ENCODE data around the gene SEC16A.

SEC16A gene

GRCh38 chr9:136482793-136483588 is at the start of gene SEC16A:
SEC16A (minus strand) TSS chr9:136483040; CDS start chr9:136477615, 5,425 bp downstream.
- peak; percentile 97 for DNase-seq

DNA sequence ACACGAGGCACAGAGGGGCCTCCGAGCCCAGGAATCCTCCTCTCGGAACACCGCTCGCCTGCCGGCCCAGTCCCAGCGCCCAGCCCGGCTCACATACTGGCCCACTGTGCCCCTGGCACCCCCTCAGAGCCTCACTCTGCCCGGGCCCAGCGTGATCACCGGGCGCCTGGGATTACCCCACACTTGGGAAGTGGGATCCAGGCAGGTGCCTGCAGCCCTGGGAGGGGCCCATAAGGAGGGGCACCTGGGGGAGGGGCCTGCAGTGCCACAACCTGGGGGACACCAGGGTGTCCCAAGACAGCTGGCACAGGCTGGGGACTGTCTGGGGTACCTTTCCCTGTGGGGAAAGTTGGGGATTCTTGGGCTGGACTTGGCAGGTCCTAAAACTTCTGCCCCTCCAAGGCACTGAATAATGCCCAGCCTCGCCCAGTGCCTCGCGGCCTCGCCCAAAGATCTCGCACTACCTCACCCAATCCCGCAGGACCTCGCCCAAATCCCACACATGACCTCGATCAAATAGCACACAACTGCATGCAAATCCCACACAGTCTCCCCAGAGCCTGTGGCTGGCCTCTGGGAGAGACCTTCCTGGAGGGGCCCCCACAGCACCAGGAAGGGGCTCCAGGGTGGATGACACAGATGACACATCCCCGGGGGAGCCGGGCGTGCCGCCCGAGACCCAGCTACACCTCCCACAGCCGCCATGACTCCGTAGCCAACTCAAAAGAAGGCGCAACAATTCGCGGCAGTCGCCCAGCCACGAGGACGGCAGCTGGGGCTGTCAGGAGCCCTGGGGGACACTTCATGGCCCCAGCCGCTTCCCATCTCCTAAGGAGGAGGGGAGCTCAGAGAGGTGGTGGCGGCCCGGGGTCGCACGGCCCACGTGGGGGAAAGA is 49.3 kb upstream of the SEC16A start:
- no peak for DNase-seq

GRCh38 chr9:136531186-136531903 is 48.5 kb upstream of the SEC16A start:
- DNase-seq, result no peak

GRCh38 chr9:136530461-136531089 is 47.7 kb upstream of the SEC16A start:
- no peak for DNase-seq

DNA sequence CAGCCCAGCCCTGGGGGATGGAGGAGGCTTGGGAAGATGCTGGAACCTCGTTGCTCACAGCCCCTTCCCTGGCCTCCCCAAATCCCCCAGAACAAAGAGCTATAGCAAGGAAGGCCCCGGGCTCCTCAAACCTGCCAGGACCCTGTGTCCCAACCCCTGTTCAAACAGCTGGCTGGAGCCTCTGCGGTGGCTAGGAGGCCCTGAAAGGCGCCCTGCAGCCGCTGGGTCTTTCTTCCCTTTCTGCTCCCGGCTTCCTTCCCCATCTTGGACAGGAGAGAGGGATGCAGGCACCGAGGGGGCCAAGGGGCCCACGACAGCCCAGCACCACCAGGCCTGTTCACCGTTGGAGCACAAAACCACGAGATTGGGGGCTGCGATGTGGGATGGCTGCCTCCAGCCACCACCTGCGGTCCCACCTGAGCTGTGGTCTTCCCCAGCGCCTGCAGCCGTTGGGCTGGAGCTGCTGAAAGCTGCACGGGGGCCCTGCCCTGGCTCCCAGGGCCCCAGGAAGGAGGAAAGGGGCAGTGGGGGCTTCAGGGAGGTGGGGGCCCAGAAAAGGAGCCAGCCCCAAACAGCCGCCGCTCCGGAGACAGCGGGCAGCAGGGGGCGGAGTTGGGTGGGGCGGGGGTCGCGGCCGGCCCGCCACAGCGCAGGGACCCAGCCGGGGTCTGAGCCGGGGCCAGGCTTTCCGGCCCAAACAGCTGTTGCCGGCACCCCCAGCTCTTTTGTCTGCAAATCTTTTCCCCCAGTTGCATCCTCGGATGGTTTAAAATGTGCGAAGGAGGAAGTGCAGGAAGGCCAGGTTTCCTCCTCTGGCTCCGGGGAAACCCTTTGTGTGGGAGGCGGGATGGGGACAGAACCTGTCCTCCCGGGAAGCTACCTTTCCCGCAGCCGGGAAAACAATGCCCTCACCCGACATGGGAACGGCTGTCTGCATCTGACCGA is 46.9 kb upstream of the SEC16A start:
- no peak for DNase-seq

GRCh38 chr9:136528716-136529341 is 46.0 kb upstream of the SEC16A start:
- DNase-seq, result no peak

GRCh38 chr9:136527721-136528710 is 45.2 kb upstream of the SEC16A start:
- no peak for DNase-seq

GRCh38 chr9:136527131-136527530 is 44.3 kb upstream of the SEC16A start:
- DNase-seq, result no peak

GRCh38 chr9:136526625-136527066 is 43.8 kb upstream of the SEC16A start:
- no peak for DNase-seq

GRCh38 chr9:136525841-136526499 is 43.1 kb upstream of the SEC16A start:
- no peak for DNase-seq

GRCh38 chr9:136525207-136525606 is 42.4 kb upstream of the SEC16A start:
- no peak for DNase-seq

- DNase-seq, result no peak
These were observed 39.7 kb upstream of the SEC16A start for GRCh38 chr9:136522314-136523237.

DNA sequence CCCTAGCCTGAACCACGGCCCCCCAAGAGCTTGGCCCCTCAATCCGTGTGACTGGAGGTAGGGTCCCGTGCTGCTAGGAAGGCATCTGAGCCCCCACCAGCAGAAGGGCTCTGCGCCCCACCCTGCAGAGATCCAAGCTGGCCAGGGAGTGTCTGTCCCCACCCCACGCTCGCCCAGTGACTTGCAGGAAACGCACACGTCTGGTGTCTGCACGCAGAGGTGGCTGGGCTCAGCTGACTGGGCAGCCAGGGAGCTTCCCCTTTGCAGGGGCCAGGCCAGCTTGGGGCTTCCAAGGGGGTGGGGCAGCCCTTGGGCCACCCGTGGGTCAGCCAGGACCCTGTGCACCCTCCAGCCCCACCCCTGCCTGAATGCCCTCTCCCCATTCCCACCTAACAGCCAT is 38.7 kb upstream of the SEC16A start:
- DNase-seq, result no peak

DNA sequence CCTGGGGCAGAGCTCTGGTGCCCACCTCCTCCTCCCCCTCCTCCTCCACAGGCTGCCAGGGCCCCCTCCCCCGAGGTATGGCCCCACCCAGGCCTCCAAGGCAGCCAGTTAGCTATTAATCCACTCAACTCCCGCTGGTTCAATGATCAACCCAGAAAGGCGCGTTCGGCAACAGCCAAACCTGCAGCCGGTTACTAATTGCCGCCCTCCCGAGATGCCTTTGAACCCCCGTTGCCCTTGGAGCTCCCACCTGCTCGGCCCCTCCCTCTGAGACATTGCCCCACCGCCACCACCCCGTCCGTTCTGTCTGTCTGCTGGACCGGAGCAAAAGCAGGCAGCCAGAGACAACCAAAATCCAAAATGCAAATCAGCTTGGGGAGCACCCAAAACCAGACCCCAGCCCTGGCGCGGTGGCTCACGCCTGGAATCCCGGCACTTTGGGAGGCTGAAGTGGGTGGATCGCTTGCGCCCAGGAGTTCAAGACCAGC is 37.3 kb upstream of the SEC16A start:
- DNase-seq, result no peak

DNA sequence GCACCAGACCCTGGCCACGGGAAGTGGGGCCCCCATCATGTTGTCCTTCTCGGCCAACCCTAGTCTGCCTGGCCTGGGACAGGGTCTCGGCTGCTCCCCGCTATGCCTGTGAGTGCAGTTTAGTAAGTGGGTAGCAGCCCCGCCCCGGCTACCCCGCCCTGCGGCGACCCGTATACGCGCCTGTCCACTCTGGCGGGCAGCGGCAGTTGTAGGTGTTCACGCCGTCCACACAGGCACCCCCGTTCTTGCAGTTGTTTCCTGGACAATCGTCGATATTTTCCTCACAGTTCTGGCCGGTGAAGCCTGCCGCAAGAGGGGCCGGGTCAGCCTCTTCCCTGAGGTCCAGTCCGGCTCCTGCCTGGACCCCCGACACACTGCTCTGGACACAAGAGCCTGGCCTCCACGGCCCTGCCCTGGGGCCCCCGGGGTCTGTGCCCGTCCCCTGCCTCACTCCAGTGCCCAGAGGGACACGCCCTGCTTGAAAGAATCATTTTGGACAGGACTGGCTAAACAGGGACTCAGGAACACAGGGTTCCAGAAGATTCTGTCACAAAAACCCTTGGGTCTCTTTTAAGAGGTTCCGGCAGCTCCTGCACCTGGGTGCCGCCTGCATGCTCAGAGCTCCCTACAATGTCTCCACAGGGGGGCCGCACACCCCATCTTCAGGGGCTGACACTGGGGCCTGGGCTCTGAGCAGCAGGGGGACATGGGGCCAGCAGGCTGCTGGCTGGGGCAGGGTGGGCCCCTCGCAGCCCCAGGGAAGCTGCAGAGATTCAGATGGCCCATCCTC is 36.6 kb upstream of the SEC16A start:
- DNase-seq, result no peak

DNA sequence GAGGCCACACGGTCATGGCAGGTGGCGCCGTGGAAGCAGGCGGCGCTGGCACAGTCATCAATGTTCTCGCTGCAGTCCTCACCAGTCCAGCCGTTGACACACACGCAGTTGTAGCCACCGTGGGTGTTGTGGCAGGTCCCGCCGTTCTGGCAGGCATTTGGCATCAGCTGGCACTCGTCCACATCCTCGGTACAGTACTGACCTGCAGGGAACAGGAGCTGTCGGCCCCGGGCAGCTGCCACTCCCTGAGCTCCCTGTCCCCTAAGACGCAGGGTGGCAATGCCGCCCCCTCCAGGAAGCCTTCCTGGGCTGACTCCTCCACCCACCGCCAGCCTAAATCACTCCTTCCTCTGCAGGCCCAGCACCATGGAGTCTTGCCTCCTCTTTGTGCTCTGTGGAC is 35.8 kb upstream of the SEC16A start:
- DNase-seq, result no peak

GRCh38 chr9:136517950-136518349 is 35.1 kb upstream of the SEC16A start:
- DNase-seq, result no peak
